ENCODE measurements around the gene BTBD7. TPM values are rescaled to one million over a fixed set of nuclear protein-coding genes. Genes with fewer than 3 reads are reported as not detected.

The BTBD7 gene
- total and polyA plus RNA-seq, 9 of the 15 experiments (the other 6 are each of a cell fraction or from before 2014, with no cell fraction given): 2.5 to 12.9 (median 6.2) TPM

GRCh38 chr14:93295541-93296220, 37.2 kb downstream of the BTBD7 start (continued):
- TF ChIP-seq, protein P1, sequence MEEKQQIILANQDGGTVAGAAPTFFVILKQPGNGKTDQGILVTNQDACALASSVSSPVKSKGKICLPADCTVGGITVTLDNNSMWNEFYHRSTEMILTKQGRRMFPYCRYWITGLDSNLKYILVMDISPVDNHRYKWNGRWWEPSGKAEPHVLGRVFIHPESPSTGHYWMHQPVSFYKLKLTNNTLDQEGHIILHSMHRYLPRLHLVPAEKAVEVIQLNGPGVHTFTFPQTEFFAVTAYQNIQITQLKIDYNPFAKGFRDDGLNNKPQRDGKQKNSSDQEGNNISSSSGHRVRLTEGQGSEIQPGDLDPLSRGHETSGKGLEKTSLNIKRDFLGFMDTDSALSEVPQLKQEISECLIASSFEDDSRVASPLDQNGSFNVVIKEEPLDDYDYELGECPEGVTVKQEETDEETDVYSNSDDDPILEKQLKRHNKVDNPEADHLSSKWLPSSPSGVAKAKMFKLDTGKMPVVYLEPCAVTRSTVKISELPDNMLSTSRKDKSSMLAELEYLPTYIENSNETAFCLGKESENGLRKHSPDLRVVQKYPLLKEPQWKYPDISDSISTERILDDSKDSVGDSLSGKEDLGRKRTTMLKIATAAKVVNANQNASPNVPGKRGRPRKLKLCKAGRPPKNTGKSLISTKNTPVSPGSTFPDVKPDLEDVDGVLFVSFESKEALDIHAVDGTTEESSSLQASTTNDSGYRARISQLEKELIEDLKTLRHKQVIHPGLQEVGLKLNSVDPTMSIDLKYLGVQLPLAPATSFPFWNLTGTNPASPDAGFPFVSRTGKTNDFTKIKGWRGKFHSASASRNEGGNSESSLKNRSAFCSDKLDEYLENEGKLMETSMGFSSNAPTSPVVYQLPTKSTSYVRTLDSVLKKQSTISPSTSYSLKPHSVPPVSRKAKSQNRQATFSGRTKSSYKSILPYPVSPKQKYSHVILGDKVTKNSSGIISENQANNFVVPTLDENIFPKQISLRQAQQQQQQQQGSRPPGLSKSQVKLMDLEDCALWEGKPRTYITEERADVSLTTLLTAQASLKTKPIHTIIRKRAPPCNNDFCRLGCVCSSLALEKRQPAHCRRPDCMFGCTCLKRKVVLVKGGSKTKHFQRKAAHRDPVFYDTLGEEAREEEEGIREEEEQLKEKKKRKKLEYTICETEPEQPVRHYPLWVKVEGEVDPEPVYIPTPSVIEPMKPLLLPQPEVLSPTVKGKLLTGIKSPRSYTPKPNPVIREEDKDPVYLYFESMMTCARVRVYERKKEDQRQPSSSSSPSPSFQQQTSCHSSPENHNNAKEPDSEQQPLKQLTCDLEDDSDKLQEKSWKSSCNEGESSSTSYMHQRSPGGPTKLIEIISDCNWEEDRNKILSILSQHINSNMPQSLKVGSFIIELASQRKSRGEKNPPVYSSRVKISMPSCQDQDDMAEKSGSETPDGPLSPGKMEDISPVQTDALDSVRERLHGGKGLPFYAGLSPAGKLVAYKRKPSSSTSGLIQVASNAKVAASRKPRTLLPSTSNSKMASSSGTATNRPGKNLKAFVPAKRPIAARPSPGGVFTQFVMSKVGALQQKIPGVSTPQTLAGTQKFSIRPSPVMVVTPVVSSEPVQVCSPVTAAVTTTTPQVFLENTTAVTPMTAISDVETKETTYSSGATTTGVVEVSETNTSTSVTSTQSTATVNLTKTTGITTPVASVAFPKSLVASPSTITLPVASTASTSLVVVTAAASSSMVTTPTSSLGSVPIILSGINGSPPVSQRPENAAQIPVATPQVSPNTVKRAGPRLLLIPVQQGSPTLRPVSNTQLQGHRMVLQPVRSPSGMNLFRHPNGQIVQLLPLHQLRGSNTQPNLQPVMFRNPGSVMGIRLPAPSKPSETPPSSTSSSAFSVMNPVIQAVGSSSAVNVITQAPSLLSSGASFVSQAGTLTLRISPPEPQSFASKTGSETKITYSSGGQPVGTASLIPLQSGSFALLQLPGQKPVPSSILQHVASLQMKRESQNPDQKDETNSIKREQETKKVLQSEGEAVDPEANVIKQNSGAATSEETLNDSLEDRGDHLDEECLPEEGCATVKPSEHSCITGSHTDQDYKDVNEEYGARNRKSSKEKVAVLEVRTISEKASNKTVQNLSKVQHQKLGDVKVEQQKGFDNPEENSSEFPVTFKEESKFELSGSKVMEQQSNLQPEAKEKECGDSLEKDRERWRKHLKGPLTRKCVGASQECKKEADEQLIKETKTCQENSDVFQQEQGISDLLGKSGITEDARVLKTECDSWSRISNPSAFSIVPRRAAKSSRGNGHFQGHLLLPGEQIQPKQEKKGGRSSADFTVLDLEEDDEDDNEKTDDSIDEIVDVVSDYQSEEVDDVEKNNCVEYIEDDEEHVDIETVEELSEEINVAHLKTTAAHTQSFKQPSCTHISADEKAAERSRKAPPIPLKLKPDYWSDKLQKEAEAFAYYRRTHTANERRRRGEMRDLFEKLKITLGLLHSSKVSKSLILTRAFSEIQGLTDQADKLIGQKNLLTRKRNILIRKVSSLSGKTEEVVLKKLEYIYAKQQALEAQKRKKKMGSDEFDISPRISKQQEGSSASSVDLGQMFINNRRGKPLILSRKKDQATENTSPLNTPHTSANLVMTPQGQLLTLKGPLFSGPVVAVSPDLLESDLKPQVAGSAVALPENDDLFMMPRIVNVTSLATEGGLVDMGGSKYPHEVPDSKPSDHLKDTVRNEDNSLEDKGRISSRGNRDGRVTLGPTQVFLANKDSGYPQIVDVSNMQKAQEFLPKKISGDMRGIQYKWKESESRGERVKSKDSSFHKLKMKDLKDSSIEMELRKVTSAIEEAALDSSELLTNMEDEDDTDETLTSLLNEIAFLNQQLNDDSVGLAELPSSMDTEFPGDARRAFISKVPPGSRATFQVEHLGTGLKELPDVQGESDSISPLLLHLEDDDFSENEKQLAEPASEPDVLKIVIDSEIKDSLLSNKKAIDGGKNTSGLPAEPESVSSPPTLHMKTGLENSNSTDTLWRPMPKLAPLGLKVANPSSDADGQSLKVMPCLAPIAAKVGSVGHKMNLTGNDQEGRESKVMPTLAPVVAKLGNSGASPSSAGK (IDR thresholded peaks at IDR 0.05): no peak
- no peak for TF ChIP-seq ZNF511 (CRISPR knock-in tag; IDR thresholded peaks at IDR 0.05)
- TF ChIP-seq HLTF (IDR thresholded peaks at IDR 0.05): no peak
- TF ChIP-seq TOE1 (IDR thresholded peaks at IDR 0.05; ENCODE audit: borderline replicate concordance): no peak
- TF ChIP-seq TOE1 (CRISPR knock-in tag; IDR thresholded peaks at IDR 0.05; ENCODE audit: borderline replicate concordance, low read depth): no peak

Data from K562 (cell line).